GM19395 (cell line): ENCODE results near the gene HHAT.
A peak's percentile ranks its signal among the peaks of the same experiment; 100 is the strongest.

Source experiments
- ATAC-seq: cut with Tn5 transposase; IDR thresholded peaks from one replicate; pipeline ENCODE4 v1.9.1; 2021; ENCODE audit warnings: mild to moderate bottlenecking, moderate library complexity; ENCODE audit not compliant: unreplicated experiment

HHAT gene

DNA sequence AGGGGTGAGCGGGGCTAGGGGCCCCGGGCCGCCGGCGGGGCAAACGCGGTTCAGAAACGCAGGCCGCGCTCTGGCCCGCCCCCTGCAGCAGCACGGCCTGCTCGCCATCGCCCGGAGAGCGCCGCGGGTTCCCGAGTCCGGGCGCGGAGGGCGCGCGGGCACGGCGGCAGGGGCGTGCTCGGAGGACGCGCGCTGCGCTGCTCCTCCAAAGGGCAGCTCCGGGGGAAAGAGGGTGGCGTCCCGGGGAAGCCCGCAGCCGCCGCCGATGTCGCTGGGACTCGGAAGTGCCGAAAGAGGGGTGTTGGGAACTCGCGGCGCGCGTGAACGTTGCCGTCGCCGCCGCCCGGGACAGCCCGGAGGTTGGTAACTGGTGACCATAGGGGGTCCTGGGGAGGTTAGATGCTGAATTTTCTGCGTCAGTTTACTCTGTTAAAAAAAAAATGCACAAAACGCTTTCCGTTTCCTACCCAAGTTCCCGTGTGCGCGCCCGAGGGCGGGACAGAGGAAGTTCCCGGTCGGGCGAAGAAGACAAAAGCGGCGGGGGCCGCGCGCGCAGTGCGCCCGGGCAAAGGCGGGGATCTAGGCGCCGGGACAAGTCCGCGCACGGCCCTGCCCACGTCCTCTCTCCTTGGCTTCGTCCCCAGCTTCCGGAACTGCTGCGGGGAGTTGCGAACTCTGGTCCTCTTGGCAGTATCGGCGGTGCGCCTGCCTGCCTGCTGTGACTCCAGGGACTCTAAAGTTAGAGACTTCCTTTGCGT lies at the start of gene HHAT:
Gene HHAT, plus strand, starts transcription at position 157 of the 758 bp plus-strand sequence. CDS start 20,074 bp downstream, outside the sequence.
- ATAC-seq = peak; percentile 52

DNA sequence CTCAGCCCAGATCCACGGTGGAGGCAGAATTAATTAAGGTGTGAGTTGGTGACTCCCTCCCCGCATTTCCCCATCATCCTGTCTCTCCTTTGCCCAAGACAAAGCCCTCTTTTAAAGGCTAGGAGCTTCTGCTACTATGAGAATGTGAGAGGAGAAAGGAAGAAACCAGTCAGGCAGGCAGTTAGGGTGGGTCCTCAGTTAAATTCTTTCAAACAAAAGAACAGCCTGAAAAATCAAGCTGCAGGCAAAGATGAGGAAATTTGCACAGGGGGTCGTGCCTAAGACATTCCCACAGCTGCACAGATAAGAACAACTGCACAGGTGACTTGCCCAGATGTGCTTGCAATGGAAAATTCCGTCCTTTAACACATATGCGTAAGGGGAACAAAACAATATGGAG lies 48.5 kb upstream of the HHAT start:
- no peak for ATAC-seq

DNA sequence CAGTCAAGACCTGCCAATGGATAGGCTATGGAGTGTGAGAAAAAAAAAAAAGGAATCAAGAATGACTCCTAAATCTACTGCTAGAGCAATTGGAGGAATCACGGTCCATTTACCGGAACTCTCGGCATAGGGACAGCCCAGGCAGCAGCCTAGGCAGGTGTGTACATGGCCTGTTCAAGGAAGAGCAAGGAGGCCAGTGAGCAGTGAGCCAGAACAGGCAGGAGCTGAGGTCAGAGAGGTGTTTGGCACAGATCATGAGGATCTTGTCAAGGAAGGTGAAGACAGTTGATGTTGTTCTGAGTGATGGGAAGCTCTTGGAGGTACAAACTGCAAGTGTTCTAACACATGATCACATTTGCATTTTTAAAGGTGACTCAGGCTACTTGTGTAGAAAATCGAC lies 40.6 kb upstream of the HHAT start:
- ATAC-seq = no peak

DNA sequence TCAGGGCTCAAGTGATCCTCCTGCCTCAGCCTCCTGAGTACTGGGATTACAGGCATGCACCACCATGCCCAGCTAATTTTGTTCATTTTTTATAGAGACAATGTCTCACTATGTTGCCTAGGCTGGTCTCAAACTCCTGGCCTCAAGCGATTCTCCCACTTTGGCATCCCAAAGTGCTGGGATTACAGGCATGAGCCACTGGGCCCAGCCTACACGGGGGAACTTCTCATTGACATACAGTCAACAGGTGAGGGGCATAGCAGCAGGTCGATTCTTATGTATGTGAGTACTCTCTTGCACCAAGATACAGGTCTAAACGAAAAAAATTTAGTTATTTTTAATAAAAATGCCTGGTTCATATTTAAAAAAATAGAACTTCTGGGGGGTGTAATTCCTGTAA lies 39.5 kb upstream of the HHAT start:
- no peak for ATAC-seq

DNA sequence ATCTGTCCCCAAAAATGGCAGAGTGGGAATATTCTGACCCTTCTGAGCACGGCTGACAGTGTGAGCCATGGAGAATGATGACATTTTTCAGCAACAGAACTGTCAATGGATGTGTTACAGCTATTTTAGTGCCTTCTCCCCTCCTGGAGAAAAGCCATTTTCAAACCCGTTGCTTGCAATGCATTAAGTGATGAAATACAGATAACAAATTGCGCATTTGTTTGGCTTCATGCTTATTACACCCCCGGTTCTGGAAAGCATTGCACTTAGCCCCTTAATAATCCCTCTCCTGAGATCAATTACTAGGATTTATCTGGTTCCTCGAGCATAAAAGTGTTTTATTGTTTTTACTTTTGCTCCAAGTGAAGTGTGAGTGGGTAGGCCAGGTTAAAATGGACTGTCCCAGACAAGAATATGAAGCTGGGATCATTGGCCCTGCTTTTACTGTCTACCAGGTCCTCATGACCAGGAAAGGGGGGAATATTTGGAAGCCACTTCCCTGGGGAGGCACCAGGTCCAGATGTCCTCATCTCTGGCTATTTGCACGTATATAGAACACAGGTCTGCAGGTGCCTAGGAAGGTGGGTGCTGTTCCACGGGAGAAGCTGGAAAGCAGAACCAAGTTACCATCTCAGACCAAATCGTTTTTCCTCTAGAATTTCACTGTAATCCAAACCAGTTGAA lies 37.5 kb upstream of the HHAT start:
- no peak for ATAC-seq

DNA sequence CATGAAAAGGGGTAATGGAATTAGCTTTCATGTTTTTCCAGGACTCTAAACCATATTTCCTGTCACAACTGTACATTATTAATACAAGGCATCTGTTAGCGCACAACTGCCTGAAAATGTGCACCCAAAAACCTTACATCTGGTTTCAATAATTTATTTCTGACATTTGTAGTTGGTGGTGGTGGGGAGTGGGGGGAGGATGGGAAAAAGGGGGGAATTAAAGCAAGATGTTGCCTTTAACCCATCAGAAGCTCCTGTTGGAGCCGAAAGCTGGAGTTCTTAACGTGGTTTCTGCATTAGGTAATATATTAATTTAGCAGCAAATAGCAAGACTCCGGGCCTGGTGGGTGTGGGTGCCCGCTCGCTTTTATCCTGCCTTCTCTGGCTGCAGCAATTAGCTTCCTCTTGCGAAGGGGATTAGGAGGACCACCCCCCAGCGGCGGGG lies 36.9 kb upstream of the HHAT start:
- ATAC-seq = no peak

DNA sequence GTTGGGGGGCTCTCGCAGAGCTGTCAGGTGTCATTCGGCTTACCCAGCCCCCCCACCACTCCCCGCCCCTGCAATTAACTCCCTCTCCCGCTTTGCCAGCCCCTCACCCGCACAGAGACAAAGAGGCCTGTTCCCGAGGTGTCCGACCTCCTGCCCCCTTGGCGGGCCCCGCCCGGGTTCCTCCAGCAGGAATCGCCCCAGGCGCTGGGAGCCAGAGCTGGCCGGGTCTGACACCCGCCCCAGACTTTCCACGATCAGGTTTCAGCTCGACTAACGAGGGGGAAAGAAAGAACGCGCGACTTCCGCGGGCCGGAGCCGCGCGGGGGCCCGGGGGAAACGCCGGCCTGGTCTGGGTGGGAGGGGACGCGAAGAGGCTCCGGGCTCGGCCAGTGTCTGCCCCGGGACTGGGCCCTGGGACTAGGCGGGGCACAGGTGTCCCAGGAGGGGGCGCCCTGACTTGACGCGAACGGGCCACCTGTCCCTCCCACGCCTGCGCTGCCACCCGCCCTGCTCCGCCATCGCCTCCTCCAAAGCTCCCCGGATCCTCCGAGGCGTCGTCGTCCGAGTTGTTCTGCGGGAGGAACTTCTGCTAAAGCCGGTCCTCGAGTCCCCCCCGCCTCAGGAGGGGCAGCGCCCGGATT lies 36.4 kb upstream of the HHAT start:
- no peak for ATAC-seq

DNA sequence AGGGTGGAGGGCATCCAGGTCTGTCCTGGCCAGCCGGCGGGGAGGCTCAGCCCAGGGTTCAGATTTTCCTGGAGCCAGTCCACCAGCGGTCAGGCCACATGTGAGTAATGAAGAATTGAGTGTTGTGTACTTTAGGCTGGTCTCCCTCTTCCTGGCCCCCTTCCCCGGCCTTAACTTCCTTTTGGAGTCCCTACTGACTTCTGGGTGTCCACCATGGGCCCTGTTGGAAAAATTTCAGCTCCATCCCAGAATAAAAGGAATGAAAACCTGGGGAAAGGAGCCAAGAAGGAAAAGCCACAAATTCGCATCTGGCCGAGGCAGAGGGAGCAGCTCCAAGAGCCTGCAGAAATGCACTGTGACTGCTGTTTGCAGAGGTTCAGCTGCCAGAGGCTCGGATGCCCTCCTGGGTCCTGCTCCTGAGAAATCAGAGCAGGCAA lies 35.5 kb upstream of the HHAT start:
- no peak for ATAC-seq

DNA sequence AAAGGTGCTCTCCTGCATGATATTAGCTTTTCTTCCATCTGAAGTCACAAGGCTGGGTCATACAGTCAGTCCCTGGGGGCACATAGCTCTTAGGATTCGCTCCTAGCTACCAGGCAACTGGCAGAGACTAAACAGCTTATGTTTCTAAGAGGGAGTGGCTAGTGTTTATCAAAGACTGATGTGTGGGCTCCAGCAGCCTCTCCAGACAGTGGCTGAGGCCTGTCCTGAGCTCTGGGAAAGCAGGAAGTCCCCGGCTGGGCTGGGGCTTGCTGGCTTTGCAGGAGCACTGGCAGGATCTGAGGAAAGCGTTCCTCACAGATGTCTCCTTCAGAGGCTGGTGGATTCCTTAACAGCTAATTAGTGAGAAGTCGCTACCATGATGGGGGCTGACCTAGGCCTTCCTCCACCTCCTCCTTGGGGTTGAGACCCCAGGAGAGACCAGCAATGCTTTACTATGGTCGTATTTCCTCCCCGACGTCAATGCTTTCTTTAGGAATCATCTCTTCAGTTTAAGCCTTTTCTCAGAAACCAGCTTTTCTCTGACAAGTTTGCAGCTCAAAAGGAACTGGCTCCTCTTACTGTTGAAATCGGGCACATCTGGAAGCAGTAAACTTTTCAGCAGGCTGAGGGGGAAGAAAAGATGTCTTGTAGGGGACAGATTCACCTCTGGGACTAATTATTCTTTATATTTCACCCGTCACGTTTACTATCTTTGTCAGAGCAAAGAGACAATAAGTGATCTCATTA lies 33.5 kb upstream of the HHAT start:
- no peak for ATAC-seq

DNA sequence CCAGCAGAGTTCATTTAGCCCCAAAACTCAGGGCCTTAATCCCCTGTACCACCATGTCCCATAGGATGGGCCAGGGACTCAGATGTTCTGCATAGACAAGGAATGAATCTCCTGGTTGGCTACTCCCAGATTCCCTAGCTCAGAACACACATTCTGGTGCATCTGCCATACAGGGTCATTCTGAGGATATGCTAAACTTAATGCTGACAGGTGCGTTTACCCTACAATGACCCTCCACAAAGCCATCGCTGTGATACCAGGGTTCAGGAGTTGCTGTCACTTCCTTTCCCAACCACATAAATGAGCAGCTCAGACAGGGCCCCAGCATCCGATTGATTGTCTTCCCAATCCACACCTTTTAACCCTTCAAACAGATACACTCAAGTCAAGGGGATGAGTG lies 32.0 kb upstream of the HHAT start:
- no peak for ATAC-seq

DNA sequence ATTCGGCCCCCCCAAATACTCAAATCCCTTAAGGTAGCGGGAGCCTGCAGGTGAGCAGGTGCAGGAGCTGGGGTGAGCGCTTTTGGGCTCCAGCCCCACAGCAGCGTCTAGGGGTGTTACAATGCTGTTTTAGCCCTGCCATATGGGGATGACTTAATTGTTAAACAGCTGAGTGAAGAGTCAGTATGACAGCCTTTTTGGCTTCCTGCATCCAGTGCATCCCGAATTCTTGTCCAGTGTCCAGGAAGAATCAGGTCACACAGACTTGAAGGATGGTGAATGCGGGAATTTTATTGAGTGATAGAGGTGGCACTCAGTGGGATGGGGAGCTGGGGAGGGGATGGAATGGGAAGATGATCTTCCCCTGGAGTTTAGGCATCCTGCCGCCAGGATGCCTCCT lies 30.4 kb upstream of the HHAT start:
- no peak for ATAC-seq

DNA sequence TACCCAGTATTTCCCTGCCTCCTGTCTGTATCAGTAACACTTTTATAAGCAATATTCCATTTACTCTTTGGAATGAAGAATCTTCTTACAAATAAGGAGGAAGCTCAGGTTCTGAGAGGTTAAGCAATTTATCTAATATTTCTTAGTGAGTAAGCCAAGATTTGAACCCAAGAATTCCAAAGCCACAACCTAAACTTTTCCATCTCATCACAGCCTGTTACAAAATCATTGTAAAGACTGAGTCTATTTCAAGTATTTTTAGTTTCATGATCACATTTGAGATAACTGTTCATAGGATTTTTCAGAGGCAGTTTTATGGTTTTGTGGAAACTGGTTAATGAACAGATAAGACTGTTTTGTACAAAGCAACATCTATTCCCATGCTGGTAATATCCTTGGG lies 29.8 kb upstream of the HHAT start:
- ATAC-seq = no peak

DNA sequence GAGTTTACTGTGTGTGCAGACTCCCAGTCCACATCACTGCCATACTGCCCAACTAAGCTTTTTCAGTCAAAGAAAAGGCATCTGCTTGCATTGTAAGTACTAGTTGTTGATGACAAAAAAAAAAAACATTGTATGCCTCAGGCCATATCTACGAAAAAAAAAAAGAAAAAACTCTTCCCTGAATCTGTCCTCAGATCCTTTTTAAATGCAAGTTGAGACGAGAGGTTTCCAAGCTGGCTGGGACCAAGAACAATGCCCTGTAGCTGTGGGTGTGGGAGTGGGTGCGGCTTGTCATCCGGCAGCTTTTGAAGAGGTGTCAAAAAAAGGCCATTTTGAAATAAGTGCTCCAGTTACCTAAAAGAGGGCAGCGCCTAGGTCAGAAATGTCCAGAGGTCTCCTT lies 29.2 kb upstream of the HHAT start:
- no peak for ATAC-seq

DNA sequence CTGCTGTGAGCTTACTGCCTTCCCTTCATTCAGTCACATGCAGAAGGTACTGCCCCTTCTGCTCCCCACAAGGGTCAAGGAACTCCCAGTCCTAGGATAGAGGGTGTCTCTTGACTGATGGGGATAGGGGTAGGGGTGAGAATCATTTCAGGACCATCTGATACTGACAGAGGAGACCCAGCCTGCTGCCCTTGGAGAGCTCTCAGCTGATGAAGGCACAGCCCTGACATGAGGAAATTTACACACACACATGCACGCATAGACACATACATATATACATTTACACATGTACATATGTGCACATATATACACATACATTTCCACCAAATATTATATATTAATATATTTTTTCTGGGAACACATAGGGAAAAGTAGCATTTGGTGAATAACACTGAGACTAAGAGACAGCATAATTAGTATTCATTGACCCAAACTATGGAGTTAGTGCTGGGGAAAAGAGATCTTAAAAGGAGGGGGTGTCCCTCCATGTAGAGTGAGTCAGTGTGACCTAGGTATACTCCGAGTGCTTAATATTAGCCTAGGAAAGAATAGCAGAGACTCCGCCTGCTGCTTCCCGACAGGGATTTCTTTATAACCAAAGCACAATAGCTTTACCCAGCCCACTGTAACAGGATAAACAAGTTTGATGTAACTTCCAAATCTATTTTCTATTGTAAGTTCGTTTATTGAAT lies 27.6 kb upstream of the HHAT start:
- no peak for ATAC-seq

DNA sequence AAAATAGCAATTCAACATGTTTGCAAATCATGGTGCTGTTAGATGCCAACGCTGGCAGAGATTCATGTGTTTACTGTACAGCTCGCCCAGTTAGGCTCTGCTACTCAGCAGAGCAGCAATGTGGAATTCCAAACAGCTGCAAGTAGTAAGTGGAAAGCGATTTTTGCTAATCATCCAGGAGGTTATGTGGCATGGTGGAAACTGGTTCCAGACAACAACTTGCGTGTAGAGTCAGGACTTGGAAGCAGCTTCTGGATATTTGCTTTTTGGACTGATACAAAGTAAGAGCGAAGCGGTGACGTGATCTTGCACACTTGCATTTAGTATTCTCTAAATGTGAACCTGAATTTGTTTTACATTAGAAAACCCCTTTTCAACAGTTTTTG lies 27.1 kb upstream of the HHAT start:
- no peak for ATAC-seq

DNA sequence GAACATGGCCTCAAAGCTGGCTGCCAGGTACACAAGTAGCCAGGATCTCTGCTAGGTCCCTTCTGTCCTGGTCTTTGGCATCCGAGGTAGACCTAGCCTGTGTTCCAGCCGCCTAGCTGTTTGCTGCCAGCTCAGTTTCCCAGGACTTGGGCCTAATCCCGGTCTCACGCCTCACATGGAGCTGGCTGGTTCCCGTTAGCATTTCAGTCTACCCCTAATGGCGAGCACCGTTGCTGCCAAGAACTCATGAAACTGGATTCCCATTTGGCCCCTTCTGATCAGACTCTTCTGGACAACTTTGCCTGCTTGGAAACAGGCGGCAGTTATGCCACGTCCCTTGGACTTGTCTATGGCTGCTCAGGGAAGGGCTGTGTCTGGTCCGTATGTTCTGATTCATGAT lies 26.2 kb upstream of the HHAT start:
- no peak for ATAC-seq

DNA sequence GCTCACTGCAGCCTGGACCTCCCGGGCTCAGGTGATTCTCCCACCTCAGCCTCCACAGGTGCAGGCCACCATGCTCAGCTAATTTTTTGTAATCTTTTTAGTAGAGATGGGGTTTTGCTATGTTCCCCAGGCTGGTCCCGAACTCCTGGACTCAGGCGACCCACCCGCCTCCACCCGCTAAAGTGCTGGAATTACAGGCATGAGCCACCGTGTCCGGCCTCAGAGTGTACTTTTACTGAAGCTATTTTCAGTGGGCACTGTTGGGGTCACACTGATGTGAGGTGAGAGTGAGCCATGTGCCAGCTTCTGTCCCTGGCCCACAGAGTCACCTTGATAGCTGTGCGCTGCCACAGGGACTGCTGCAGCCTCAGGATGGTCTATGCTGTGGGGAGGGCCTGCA lies 25.3 kb upstream of the HHAT start:
- no peak for ATAC-seq

DNA sequence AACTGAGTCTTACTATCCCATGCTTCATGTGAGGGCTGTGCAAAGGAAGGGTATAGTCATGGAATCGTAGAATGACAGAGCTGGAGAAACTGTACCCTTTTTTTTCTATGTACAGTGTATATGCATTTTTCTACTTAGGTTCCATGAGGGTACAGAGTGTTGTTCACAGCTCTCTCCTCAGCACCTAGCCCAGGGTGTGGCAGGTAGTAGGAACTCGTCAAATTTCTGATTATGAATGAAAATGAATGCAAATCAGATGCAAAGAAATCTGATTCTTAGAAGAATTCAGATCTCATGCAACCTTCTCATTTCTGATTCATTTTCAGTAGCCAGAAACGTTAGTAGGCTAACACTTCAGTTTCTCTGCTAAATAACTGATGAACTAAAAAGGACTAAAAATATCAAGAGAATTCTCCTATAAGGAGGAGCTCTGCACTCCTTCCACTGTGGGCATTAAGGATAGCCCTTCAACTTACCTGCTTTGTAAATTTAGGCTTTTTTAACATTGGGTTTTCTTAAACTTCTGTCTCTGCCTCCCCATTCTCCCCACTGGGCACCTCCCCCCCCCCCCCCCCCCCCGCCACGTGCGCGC lies 18.0 kb upstream of the HHAT start:
- ATAC-seq = no peak

DNA sequence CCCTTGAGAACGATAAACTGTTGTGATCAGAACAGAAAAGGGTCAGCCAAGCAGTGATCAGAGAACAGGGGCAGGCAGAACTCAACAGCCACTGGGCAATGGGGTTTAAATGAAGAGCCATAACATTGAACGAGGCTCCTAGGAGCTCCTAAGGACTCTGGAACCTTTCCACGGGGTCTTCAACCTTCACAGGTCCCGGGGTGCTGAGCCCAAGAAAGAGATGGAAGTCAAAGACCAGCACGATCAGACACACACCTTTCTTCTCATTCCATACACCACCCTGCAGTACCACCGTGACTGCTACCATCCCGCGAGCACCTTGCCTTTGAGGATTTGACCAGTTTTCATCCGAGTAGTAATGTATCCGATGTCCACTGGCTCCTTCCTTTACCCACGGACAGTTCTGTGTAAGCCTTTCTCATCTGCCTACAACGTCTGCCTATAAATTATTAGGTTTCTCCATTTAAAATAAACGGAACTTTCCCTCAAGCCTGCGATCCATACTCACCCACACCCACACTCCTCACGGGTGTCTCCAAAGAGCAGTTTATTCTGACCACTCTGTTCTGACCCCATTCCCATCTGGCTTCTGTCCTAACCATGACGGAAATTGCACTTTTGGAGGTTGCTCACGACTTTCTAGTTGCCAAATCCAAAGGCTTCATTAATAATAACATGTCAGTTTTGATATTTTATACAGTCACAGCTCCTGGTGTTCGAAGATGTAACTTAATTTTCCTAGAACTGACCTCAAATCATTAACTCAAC lies 16.8 kb upstream of the HHAT start:
- no peak for ATAC-seq
